NCI-H2196 (cell line): Measurements from ENCODE around the gene TMPRSS11B.
"Not testable (repeated sequence)": the region's sequence is repeated elsewhere in the genome, so short reads cannot be mapped to it uniquely, and the experiment has no call there.

ENCODE experiments used
- DNase-seq: peaks from one replicate; lab custom pipeline; 2025; ENCODE audit not compliant: unreplicated experiment; lab: John Stamatoyannopoulos, UW

TMPRSS11B gene

GRCh38 chr4:68245594-68245993, at the start of gene TMPRSS11B:
TMPRSS11B (minus strand) TSS chr4:68245694; CDS start chr4:68245558, 136 bp downstream.
- DNase-seq, result no peak

GRCh38 chr4:68291256-68291655, 45.8 kb upstream of the TMPRSS11B start:
- no peak for DNase-seq

GRCh38 chr4:68288393-68288740, 42.9 kb upstream of the TMPRSS11B start:
- DNase-seq, result no peak

- DNase-seq, result no peak
Observed at GRCh38 chr4:68287704-68288392, 42.4 kb upstream of the TMPRSS11B start.

- no peak for DNase-seq
Observed at GRCh38 chr4:68283714-68284113, 38.2 kb upstream of the TMPRSS11B start.

- DNase-seq, result no peak
Observed at GRCh38 chr4:68283095-68283494, 37.6 kb upstream of the TMPRSS11B start.

GRCh38 chr4:68281796-68282740, 36.6 kb upstream of the TMPRSS11B start:
- not testable (repeated sequence) for DNase-seq

- no peak for DNase-seq
Observed at GRCh38 chr4:68278029-68278428, 32.5 kb upstream of the TMPRSS11B start.

GRCh38 chr4:68277627-68278026, 32.1 kb upstream of the TMPRSS11B start:
- DNase-seq, result no peak

GRCh38 chr4:68272860-68273259, 27.4 kb upstream of the TMPRSS11B start:
- no peak for DNase-seq

- DNase-seq, result no peak
Observed at GRCh38 chr4:68272380-68272779, 26.9 kb upstream of the TMPRSS11B start.

- peak; percentile 8 for DNase-seq
Observed at GRCh38 chr4:68271851-68272357, 26.4 kb upstream of the TMPRSS11B start.

- DNase-seq, result no peak
Observed at GRCh38 chr4:68267433-68267944, 22.0 kb upstream of the TMPRSS11B start.

- DNase-seq, result no peak
Observed at GRCh38 chr4:68264875-68265565, 19.5 kb upstream of the TMPRSS11B start.

- DNase-seq, result no peak
Observed at GRCh38 chr4:68259191-68259590, 13.7 kb upstream of the TMPRSS11B start.

- no peak for DNase-seq
Observed at GRCh38 chr4:68257719-68258118, 12.2 kb upstream of the TMPRSS11B start.

GRCh38 chr4:68256284-68256683, 10.8 kb upstream of the TMPRSS11B start:
- no peak for DNase-seq

GRCh38 chr4:68250151-68250930, 4.8 kb upstream of the TMPRSS11B start:
- no peak for DNase-seq

GRCh38 chr4:68249434-68249833, 3.9 kb upstream of the TMPRSS11B start:
- DNase-seq, result no peak

GRCh38 chr4:68240620-68241019, 4.9 kb downstream of the TMPRSS11B start:
- no peak for DNase-seq
